ENCODE results near the gene KRT13.

The KRT13 gene

DNA sequence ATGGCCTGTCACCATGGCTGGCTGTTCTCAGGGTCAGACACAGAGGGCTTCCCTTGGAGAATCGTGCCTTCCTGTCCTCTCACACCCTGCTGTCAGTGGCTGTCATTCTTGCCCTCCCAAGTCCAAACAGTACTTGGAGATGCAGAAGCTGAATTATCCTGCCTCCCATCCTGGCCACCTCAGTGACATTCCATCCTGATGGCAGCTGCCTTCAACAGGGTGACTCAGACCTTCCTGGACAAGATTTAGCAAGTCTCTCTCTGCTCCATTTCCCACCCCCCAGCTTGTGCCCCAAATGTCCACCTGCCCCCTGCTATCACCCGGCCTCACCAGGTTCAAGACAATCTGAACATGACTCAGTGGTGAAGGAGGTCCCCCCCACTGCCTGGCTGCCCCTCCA is 10.9 kb downstream of the KRT13 start:
- DNase-seq (ENCODE audit: low spot score), result no peak

DNA sequence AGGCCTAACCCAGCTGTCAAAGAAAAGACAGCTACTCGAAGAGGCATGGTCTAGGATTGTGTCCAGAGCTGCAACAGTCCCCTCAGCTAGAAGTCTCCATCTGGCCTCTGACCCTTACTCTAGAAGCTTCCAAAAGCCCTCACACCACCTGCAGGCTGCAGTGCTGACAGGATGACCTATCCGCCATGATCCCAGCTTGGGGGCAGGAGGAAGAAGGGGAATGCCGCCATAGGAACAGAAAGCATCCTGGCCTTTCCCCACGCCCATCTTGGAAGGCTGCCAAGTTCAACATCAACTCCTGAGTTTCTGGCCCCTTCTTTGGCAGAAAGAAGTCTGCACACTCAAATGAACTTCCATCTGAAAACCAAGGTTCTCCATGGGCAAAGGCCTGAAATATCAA is 12.6 kb downstream of the KRT13 start:
- no peak for DNase-seq (ENCODE audit: low spot score)

DNA sequence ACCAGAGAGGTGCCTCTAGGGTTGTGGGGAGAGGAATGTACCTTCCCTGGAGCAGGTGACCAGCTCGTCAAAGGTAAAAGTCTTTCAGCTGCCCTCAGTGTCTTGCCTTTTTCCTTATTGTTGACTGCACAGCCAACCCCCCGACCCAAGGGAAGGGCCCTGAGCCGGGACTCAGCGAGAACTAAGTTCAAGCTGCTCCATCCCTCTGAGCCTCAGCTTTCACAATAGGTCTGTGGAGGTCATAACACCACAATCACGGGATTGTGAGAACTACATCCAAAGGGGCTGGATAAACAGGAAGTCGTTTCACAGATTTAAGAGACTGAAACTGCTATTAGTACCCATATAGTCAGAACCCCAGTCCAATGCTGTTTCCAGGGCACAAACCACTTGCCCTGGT is 13.1 kb downstream of the KRT13 start:
- no peak for DNase-seq (ENCODE audit: low spot score)

DNA sequence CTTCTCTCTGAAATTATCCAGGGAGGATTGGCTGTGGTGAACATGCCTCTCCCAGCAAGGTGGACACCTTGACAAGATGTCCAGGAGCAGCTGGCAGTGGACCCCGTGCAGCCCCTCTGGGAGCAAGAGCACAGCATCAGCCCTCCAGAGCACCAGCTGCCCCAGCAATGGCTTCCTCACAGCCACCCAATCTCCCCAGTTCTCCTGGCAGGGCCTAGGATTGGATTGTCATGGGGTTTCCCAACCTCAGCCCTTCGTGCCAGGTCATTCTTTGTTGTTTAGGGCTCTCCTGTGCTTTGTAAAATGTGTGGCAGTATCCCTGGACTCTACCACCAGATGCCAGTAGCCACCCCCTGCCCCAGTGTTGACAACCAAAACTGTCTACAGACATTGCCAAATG is 13.9 kb downstream of the KRT13 start:
- no peak for DNase-seq (ENCODE audit: low spot score)

DNA sequence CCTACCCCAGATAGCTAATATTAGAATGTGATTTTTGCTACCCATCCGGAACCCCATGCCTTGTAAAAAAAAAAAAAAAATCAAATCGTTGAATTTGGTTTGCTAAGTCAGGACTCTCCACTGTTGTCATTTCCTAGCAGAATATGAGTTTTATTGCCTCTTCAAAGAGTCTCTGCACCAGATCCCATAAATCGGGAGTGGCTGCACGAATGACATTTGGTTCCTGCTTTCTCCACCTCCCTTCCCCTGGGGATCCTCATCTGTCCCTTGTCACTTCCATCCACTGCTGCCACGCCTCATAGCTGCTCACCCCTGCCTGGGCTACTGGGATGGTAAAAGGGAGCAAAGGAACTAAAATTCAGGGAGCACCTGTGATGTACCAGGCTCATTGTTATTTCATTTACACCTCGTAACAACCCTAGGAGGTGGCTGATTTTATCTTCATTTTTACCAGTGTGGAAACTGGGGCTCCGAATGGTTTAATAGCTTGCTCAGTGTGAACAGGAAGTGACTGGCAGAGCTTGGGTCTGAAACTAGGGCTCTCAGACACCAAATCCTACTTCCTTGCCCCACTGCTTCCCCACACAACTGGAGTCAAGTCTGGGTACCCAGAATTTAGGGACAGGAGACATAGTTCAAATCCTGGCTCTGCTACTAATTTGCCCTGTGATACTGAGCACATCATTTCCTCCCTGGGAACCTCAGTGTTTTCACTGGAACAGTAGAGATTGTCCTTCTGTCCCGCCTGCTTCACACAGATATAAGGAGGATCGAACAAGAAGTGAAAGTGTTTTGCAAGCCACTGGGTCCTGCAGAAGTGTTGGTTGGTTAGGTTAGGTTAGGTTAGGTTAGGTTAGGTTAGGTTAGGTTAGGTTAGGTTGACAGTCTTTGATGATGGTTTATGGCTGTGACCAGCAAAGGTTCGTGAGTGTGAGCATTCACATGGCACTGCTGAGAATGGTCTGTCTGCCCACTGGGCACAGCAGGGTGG is 15.1 kb downstream of the KRT13 start:
- no peak for DNase-seq (ENCODE audit: low spot score)

DNA sequence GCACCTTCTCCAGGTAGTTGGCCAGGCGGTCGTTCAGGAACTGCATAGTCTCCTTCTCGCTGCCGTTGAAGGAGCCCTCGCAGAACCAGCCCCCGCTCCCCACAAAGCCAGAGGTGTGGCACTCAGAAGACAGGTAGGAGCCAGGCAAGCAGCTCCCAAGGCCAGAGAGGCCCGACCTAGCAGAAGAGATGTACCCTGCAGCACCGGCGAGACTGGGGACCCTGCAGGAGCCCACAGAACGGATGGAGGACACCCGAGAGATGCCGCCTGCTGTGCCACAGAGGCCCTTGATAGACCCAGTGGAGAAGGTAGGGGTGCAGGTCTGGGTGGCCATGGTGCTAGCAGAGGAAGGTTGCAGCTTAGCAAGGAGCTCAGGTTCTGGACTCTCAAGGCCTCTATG is 15.9 kb downstream of the KRT13 start, which contains the start of gene KRT36:
TSS of gene KRT36 (minus strand) at position 380 of the 400 bp plus-strand sequence. CDS start at position 334, 46 bp downstream.
- DNase-seq (ENCODE audit: low spot score), result no peak

DNA sequence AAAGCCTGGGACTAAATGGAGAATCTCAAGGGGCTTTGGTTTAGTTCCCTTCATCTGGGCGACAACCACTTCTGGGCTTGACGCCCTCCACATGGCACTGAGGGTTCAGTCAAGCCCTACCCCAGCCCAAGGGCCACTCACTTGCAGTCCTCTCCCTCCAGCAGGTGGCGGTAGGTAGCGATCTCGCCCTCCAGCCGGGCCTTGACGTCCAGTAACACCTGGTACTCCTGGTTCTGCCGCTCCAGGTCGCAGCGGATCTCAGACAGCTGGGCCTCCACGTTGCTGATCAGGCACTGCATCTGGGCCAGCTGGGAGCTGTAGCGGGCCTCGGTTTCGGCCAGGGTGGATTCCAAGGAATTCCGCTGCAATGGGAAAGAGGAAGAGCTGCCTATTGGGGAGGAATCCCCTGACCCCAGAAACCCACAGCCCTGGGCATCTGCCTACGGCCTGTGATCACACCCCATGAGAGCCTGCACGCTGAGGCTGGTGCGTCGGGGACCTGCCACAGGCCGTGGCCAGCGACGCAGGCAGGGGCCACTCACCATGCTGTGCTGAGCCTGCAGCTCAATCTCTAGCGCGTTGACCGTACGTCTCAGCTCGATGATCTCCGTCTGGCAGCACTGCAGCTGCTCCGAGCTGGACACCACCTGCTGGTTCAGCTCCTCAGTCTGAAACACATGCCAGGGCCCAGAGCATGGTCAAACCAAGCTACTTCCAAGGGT is 18.4 kb downstream of the KRT13 start:
- peak; percentile 57 for DNase-seq (ENCODE audit: low spot score)

DNA sequence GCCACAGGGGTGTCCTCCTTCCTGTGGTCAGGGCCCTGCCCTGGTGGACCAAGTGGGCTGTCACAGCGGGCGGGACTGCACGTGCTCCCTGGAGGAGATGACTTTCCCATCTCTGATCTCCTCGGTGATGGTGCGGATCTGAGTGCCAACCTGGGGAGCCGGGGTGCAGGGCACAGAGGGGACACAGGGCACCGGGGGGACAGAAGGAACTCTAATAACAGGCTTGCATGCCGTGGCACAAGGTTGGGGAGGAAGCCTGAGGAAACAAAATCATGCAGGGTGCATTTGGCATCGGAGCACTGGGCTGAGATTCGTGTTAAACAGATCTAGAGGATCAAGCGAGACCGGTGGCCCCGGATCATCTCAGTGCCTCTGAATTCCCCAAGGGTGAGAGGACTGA is 19.1 kb downstream of the KRT13 start:
- no peak for DNase-seq (ENCODE audit: low spot score)

DNA sequence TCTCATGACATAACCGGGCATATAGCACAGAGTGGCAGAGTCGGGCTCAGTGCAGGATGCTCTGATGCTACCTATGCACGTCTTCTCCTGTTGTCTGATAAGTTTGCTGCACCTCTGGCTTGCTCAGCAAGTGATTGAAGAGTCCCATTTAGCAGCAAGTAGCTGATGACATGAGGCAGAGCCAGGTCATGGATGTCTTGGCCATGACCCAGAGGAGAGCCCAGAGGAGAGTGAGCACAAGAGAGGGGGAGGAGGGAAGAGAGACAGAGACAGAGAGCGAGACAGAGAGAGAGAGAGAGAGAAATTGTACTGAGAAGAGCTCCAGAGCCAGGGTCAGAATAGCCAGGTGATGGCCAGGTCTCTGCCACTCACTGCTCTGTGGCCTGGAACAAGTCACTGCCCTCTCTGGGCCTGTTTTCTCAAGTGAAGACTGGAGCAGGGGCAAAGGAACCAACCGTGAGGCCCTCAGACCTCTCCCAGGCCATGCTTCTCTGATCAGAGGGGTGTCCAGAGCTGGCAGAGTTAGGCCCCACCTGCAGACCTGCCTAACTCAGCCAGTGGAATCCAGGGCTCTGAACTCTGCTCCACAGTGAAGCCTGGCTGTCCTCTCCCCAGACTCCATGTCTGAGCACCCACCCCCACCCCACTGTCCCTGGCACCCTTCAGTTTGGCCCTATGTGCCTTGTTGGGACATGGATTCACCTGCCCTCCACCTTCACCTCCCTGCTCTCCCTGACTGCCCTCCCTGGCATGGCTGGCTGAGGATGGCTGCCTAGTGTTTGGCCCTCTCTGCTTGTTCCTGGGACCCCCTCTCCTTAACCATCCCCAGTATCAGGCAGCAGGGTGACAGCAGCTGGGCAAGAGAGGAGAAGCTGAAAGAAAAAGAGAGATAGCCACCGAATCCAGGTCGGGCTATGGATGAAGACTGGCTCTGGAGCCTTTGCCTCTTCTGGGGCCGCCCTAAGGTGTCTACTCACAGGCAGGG is 20.2 kb downstream of the KRT13 start:
- no peak for DNase-seq (ENCODE audit: low spot score)

DNA sequence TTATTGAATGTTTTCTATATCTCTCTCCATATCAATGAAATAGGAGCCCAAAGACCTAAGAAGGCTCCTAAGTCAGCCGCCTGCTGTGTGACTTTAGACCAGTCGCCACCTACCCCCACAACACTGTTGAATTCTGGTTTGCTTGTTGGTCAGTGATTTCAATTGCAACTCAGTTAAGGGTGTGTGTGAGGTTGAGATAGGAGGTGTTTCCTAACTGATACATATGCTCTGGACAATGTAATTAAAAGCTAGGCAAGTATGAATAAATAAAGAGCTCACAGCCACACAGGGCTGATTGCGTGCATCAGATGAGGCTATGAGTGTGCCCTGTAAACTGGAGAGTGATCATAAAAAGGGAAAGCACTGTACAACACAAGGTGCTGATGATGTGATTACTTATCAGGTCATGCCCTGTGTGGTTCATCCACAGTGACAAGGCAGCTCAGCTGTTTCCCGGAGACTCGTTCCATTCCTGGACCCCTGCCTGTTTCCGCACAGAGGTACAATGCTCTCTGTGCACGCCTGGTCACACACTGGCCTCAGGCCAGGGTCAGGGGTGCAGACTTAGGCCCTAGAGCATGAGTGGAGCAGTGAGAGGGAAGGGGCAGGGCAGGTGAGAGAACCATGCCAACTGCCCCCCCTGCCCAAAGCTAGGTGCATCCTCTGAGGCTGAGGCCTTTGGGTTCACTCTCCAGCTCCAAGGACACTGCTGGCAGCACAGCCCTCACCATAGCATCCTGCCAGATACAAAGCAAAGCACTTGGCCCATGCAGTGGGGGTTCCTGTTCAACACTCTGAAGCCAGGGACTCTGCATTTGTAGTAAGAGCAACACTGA is 21.2 kb downstream of the KRT13 start:
- no peak for DNase-seq (ENCODE audit: low spot score)

DNA sequence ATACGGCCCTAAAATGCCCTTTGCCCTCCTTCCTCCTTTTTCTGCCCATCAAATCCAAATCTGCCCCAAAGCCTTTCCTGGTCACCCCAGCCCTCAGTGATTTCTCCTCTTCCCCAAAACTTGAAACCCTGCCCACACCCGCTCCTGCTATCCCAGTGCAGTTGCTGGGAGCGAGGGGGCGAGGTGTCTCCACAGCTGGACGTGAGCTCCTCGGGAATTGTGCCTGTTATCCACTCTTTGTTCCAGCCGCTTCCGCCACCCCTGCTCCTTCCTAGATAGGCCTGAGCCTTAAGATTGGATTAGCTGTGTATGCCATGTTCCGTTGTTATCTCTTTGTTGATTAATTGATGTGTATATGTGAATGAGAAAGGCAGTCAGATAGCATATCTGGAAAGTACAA is 21.9 kb downstream of the KRT13 start:
- DNase-seq (ENCODE audit: low spot score), result no peak

DNA sequence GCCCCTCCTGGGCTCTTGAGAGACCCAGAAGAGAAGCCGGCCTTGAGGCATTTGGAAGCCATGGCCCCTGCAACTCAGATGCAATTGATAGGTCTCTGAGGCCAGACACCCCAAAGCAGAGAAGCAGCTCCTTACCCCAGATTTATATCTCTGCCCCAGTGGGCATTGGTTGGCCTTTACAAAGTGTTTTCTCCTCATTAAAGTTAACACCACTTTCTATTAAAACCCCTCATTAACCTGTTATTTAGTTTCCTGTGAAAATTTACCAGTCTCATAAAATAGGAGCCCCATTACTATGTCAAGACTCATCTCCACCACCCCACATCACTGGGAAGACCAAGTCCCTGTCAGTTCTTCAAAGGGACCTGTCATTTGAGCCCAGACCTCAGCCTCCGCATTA is 24.4 kb downstream of the KRT13 start, which contains the start of gene KRT35:
TSS of gene KRT35 (minus strand) at position 116 of the 400 bp plus-strand sequence. CDS start at position 62, 54 bp downstream.
- no peak for DNase-seq (ENCODE audit: low spot score)

DNA sequence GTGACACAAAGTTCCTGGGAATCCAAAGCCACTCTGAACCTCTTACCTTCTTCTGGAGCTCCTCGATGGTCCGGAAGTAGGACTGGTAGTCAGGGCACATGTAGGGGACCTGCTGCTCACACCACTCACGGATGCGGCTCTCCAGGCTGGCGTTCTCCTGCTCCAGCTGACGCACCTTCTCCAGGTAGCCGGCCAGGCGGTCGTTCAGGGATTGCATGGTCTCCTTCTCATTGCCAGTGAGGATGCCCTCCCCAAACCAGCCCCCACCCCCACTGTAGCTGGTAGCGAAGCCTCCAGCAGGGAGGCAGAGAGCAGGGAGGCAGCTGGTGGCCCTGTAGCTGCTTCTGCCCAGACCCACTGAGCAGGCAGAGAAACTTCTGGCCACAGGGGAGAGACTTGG is 24.8 kb downstream of the KRT13 start:
- no peak for DNase-seq (ENCODE audit: low spot score)

DNA sequence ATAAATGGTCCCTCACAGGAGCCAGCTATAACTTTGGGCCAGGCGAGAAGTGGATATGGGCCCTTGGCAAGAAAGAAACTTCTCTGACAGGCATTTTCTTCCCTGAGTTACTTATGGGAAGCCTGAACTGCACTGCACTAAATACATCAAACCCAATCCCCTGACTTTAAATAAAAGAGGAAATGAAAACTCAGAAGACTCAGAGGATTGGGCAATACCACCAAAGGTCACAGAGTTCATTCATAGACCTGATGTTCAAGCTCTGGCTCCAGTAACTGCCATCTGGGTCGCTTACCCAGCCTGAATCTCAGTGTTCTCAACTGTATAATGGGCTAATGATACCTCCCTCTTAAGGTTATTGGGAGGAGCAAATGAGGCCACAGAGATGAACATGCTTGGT is 25.3 kb downstream of the KRT13 start:
- DNase-seq (ENCODE audit: low spot score), result peak; percentile 11

DNA sequence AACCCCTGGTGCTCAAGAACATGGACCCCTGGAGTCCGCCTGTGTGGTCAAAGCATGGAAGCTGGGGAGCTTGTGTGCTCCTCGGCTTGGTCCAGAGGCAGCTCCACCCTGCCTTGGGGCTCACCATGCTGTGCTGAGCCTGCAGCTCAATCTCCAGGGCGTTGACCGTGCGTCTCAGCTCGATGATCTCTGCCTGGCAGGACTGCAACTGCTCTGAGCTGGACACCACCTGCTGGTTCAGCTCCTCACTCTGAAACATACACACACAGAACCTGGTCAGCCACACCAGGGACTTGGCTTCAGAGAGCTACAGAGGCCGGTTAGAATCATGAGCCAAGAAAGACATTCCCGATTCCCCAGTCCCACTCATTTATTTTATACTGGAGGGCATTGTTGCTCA is 27.2 kb downstream of the KRT13 start:
- DNase-seq (ENCODE audit: low spot score), result no peak

DNA sequence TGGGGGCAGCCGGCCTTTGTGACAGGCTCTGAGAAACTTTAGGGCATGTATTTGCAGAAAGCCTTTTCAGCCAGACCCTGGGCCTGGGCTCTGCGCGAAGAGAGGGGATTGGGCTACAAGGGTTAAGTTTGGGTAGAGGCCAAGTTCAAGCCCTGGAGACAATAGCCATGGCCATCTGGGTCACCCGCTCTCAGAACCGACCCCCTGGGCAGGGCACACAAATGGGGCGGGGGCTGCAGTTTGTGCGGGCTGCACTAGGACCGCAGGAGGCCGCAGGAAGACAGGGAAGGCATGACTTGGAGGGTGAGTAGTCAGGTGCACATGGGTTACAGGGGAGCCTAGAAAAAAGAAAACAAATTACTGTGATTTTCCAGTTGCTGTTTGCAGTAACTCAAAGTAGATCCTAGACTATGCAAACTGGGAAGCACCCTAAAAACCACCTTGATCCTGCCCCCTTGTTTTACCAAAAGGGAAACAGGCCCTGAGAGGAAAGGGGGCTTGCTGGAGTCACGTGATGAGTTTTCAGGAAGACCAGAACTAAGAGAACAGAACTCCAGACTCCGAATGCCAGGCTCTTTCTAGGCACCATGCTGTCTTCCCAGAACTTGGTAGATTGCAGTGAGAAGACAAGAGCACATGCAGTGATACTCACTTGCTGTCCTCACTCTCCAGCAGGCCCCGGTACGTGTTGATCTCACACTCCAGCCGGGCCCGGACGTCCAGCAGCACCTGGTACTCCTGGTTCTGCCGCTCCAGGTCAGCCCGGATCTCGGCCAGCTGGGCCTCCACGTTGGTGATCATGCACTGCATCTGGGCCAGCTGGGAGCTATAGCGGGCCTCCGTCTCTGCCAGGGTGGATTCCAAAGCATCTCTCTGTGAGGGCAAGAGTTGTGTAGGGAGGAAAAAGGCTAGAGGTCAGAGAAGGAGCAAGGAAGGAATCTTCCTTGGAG is 28.3 kb downstream of the KRT13 start:
- no peak for DNase-seq (ENCODE audit: low spot score)

DNA sequence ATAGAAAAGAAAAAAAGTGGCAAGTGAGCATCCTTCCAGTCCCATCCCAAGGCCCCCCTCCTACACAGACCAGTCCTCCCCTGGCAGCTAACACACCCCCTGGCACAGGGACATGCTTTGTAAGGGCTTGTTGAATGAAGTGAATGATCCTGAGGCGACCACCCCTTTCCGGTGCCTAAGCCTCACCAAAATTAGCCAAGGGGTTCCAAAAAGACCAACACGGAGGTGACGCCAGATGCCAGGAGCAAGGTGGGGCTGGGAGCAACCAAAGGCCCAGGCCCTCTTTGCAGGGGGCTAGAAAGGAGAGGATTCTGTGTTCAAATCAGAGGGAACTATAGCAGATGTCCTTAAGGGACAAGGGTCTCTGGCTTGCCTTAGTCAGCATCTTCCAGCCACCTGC is 30.0 kb downstream of the KRT13 start:
- DNase-seq (ENCODE audit: low spot score), result no peak

DNA sequence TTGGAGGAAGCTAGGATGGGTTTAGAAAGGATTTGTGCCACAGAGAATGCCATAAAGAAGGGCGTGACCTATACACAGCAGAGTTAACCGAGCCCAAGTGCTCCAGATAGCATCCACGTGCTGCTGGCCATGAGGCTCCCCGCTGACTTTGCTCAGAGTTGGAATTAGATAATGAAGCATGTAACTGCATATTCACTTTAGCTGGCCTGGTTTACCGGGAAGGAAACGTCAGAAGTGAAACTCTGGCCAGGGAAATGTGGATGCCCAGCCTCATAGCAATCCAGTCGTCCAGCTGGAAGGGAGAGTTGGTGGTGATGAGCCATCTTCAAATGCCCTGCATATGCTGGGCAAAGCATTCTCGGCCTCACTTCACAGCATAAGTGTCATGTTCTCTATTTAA is 30.5 kb downstream of the KRT13 start:
- DNase-seq (ENCODE audit: low spot score), result no peak

DNA sequence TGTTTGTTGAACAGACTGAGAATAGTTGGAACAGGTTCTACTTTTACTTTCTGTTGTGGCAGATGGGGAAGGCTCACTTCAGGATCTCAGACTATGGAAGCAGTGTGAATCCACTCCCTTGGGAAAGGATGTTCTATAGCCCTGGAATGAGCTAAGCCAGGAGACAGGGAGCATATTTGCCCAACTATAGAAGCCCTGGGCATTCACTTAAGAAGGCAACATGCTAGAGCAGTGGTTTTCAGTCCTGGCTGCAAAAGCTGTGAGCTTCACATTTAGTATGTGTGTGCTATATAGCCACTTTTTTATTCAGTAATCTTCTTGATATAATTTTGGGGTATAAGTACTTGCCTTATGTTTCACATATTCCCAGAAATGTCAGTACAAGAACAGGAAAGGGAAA is 37.1 kb downstream of the KRT13 start:
- no peak for DNase-seq (ENCODE audit: low spot score)

DNA sequence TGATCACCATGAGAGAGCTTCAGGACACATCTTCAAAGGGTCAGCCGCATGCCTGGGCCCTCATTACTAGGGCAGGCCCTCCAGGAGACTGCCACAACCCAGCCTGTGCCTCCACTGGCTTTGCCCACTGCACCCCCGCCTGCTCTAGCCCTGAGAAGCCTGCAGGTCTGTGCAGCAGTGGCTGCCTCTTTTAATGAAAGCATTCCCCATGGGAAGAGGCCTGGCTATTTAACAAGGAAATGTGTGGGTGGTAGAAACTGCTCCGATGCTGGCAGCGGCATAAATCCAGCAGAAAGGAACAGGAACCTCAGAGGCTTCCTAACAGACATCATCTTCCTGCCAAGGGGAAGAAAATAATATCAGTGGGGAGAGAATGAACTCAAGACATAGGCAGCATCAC is 37.9 kb downstream of the KRT13 start:
- DNase-seq (ENCODE audit: low spot score), result no peak

Measured in NAMALWA (cell line).